Activated naive CD8-positive, alpha-beta T cell treated with anti-CD3 and anti-CD28 coated beads, Interleukin-2, amount 50 U/mL, for 24 hours (primary cell): ENCODE data around the gene C14orf93.

Experiments used
- ATAC-seq: fragments of 150-1000 bp; cut with Tn5 transposase; one replicate; pipeline ENCODE4 v1.10.0; 2021
- DNase-seq: peaks from one replicate; pipeline ENCODE4 v3.0.0; 2021
- H3K27ac Mint-ChIP-seq: one replicate; pipeline ENCODE4 v1.8.0; 2021; ENCODE audit warnings: mild to moderate bottlenecking, mixed read lengths
- H3K27me3 Mint-ChIP-seq: one replicate; pipeline ENCODE4 v1.8.0; 2021; ENCODE audit warnings: mixed read lengths
- H3K36me3 Mint-ChIP-seq: one replicate; pipeline ENCODE4 v1.8.0; 2021; ENCODE audit warnings: low read depth, mixed read lengths
- H3K4me1 Mint-ChIP-seq: one replicate; pipeline ENCODE4 v1.8.0; 2021; ENCODE audit warnings: mixed read lengths
- H3K4me3 Mint-ChIP-seq: one replicate; pipeline ENCODE4 v1.8.0; 2021; ENCODE audit warnings: mild to moderate bottlenecking, moderate library complexity, mixed read lengths
- H3K9me3 Mint-ChIP-seq: one replicate; pipeline ENCODE4 v1.8.0; 2021; ENCODE audit warnings: mixed read lengths

C14orf93 gene

GRCh38 chr14:23034498-23035302 lies 24.8 kb upstream of the C14orf93 start, which contains the start of gene PSMB5:
Gene PSMB5 (minus strand): TSS chr14:23034900. CDS start chr14:23034881, 19 bp downstream.
- DNase-seq (peak; percentile 84), ATAC-seq (peak; percentile 95)
- no peaks in the 10 kb centered on the region for H3K27me3 Mint-ChIP-seq
- H3K4me3 Mint-ChIP-seq, result peak within 1 kb of the TSS; percentile 95
- H3K27ac Mint-ChIP-seq, result peak within 1 kb of the TSS; percentile 99
- no peaks in the 10 kb centered on the region for H3K9me3 Mint-ChIP-seq
- H3K4me1 Mint-ChIP-seq, result peaks cover 36% of the 10 kb centered on the region
- H3K36me3 Mint-ChIP-seq, result peaks cover 29% of the 10 kb centered on the region

GRCh38 chr14:23033801-23034497 lies 24.0 kb upstream of the C14orf93 start:
- H3K27ac Mint-ChIP-seq, result peak overlapping the region; percentile 99
- ATAC-seq (peak; percentile 3), DNase-seq (no peak)
- peak overlapping the region; percentile 95 for H3K4me3 Mint-ChIP-seq
- peaks cover 43% of the 10 kb centered on the region for H3K4me1 Mint-ChIP-seq
- H3K36me3 Mint-ChIP-seq, result peaks cover 35% of the 10 kb centered on the region
- H3K9me3 Mint-ChIP-seq, result no peaks in the 10 kb centered on the region
- no peaks in the 10 kb centered on the region for H3K27me3 Mint-ChIP-seq

GRCh38 chr14:23033251-23033727 lies 23.3 kb upstream of the C14orf93 start:
- no peak for DNase-seq
- Mint-ChIP-seq H3K36me3 (peaks cover 40% of the 10 kb centered on the region), H3K27me3 (no peaks in the 10 kb centered on the region)

GRCh38 chr14:23030936-23031335 lies 21.0 kb upstream of the C14orf93 start:
- Mint-ChIP-seq H3K9me3 (no peaks in the 10 kb centered on the region), H3K27ac (no peak overlapping the region), H3K4me1 (peaks cover 56% of the 10 kb centered on the region), H3K36me3 (peaks cover 51% of the 10 kb centered on the region), H3K27me3 (no peaks in the 10 kb centered on the region), H3K4me3 (no peak overlapping the region)
- ATAC-seq (no peak), DNase-seq (no peak)

More at GRCh38 chr14:23033251-23033727, 23.3 kb upstream of the C14orf93 start:
- ATAC-seq, result no peak
- peak overlapping the region; percentile 95 for H3K4me3 Mint-ChIP-seq
- H3K4me1 Mint-ChIP-seq, result peaks cover 48% of the 10 kb centered on the region
- H3K9me3 Mint-ChIP-seq, result no peaks in the 10 kb centered on the region
- peak overlapping the region; percentile 99 for H3K27ac Mint-ChIP-seq

GRCh38 chr14:23028799-23029198 lies 18.9 kb upstream of the C14orf93 start:
- ATAC-seq (no peak), DNase-seq (no peak)
- peak overlapping the region; percentile 77 for H3K27ac Mint-ChIP-seq
- no peaks in the 10 kb centered on the region for H3K9me3 Mint-ChIP-seq
- H3K4me3 Mint-ChIP-seq, result peak overlapping the region; percentile 37
- H3K36me3 Mint-ChIP-seq, result peaks cover 65% of the 10 kb centered on the region
- no peaks in the 10 kb centered on the region for H3K27me3 Mint-ChIP-seq
- peaks cover 59% of the 10 kb centered on the region for H3K4me1 Mint-ChIP-seq

- H3K4me1 Mint-ChIP-seq, result peaks cover 55% of the 10 kb centered on the region
- H3K9me3 Mint-ChIP-seq, result no peaks in the 10 kb centered on the region
- peaks cover 44% of the 10 kb centered on the region for H3K36me3 Mint-ChIP-seq
- no peaks in the 10 kb centered on the region for H3K27me3 Mint-ChIP-seq
- ATAC-seq (peak; percentile 68), DNase-seq (peak; percentile 11)
- peak overlapping the region; percentile 81 for H3K27ac Mint-ChIP-seq
- H3K4me3 Mint-ChIP-seq, result peak overlapping the region; percentile 10
These were observed 15.3 kb upstream of the C14orf93 start for GRCh38 chr14:23025151-23025814.

GRCh38 chr14:23024612-23025075 lies 14.7 kb upstream of the C14orf93 start:
- no peaks in the 10 kb centered on the region for H3K9me3 Mint-ChIP-seq
- peak; percentile 38 for ATAC-seq
- no peak overlapping the region for H3K4me3 Mint-ChIP-seq
- no peaks in the 10 kb centered on the region for H3K27me3 Mint-ChIP-seq
- peak overlapping the region; percentile 81 for H3K27ac Mint-ChIP-seq
- DNase-seq, result no peak
- peaks cover 44% of the 10 kb centered on the region for H3K36me3 Mint-ChIP-seq
- peaks cover 55% of the 10 kb centered on the region for H3K4me1 Mint-ChIP-seq

- DNase-seq (no peak), ATAC-seq (no peak)
- no peaks in the 10 kb centered on the region for H3K9me3 Mint-ChIP-seq
- H3K4me3 Mint-ChIP-seq, result no peak overlapping the region
- H3K27ac Mint-ChIP-seq, result no peak overlapping the region
- peaks cover 36% of the 10 kb centered on the region for H3K36me3 Mint-ChIP-seq
- H3K4me1 Mint-ChIP-seq, result peaks cover 46% of the 10 kb centered on the region
- no peaks in the 10 kb centered on the region for H3K27me3 Mint-ChIP-seq
These were observed 13.8 kb upstream of the C14orf93 start for GRCh38 chr14:23023795-23024152.

GRCh38 chr14:23023022-23023794 lies 13.3 kb upstream of the C14orf93 start:
- ATAC-seq, result no peak
- Mint-ChIP-seq H3K27ac (peak overlapping the region; percentile 37), H3K4me1 (peaks cover 43% of the 10 kb centered on the region), H3K4me3 (no peak overlapping the region), H3K36me3 (peaks cover 33% of the 10 kb centered on the region), H3K27me3 (no peaks in the 10 kb centered on the region), H3K9me3 (no peaks in the 10 kb centered on the region)
- DNase-seq, result no peak

- H3K4me1 Mint-ChIP-seq, result peaks cover 38% of the 10 kb centered on the region
- no peak for ATAC-seq
- no peak for DNase-seq
- no peak overlapping the region for H3K4me3 Mint-ChIP-seq
- no peak overlapping the region for H3K27ac Mint-ChIP-seq
- no peaks in the 10 kb centered on the region for H3K9me3 Mint-ChIP-seq
- peaks cover 28% of the 10 kb centered on the region for H3K36me3 Mint-ChIP-seq
- H3K27me3 Mint-ChIP-seq, result no peaks in the 10 kb centered on the region
These were observed 12.0 kb upstream of the C14orf93 start for GRCh38 chr14:23021889-23022442.

GRCh38 chr14:23021434-23021833 lies 11.5 kb upstream of the C14orf93 start:
- Mint-ChIP-seq H3K4me1 (peaks cover 38% of the 10 kb centered on the region), H3K9me3 (no peaks in the 10 kb centered on the region), H3K27ac (no peak overlapping the region), H3K4me3 (no peak overlapping the region), H3K36me3 (peaks cover 28% of the 10 kb centered on the region), H3K27me3 (no peaks in the 10 kb centered on the region)
- no peak for DNase-seq
- ATAC-seq, result no peak

GRCh38 chr14:23020143-23021128 lies 10.5 kb upstream of the C14orf93 start:
- peaks cover 32% of the 10 kb centered on the region for H3K4me1 Mint-ChIP-seq
- H3K4me3 Mint-ChIP-seq, result no peak overlapping the region
- peaks cover 18% of the 10 kb centered on the region for H3K36me3 Mint-ChIP-seq
- ATAC-seq (peak; percentile 45), DNase-seq (no peak)
- no peaks in the 10 kb centered on the region for H3K27me3 Mint-ChIP-seq
- no peaks in the 10 kb centered on the region for H3K9me3 Mint-ChIP-seq
- H3K27ac Mint-ChIP-seq, result no peak overlapping the region

- peaks cover 13% of the 10 kb centered on the region for H3K4me1 Mint-ChIP-seq
- no peaks in the 10 kb centered on the region for H3K27me3 Mint-ChIP-seq
- H3K27ac Mint-ChIP-seq, result no peak overlapping the region
- H3K36me3 Mint-ChIP-seq, result peaks cover 4% of the 10 kb centered on the region
- DNase-seq (no peak), ATAC-seq (no peak)
- H3K9me3 Mint-ChIP-seq, result no peaks in the 10 kb centered on the region
- no peak overlapping the region for H3K4me3 Mint-ChIP-seq
These were observed 8.2 kb upstream of the C14orf93 start for GRCh38 chr14:23018107-23018506.
